SK-N-SH treated with all-trans-retinoic acid at 6 μM for 48 hours (cell line): ENCODE results near the gene HYPK.

ENCODE experiments used
- BACH2 ChIP-seq: fragments of 250-450 bp; sonication (Bioruptor Pico); IDR thresholded peaks from 2 replicates; pipeline ENCODE4 v1.9.0; 2021; ENCODE audit warnings: mild to moderate bottlenecking, borderline replicate concordance
- OSR1 ChIP-seq: fragments of 250-450 bp; sonication (Bioruptor Pico); IDR thresholded peaks from 2 replicates; pipeline ENCODE4 v1.8.0; 2022; ENCODE audit warnings: moderate library complexity, mild to moderate bottlenecking, inconsistent platforms
- ZFP30 ChIP-seq: fragments of 450-650 bp; formaldehyde crosslinking; IDR thresholded peaks from 2 replicates; pipeline ENCODE4 v1.5.0; 2022; ENCODE audit warnings: mild to moderate bottlenecking, moderate library complexity

- no peak for TF ChIP-seq OSR1 (CRISPR knock-in tag)
- no peak for TF ChIP-seq ZFP30 (CRISPR knock-in tag)
- TF ChIP-seq BACH2 (CRISPR knock-in tag) = no peak
Measured at GRCh38 chr15:43828061-43828657, 27.8 kb downstream of the HYPK start.
